Naive B cell (primary cell): ENCODE measurements around the gene MACROD1. TPM values are rescaled to one million over a fixed set of nuclear protein-coding genes. Genes with fewer than 3 reads are reported as not detected.
A peak's percentile ranks its signal among the peaks of the same experiment; 100 is the strongest.
"Not testable (repeated sequence)": the region's sequence is repeated elsewhere in the genome, so short reads cannot be mapped to it uniquely, and the experiment has no call there.

Experiments
- ATAC-seq, 2 donors: fragments of 150-1000 bp; cut with Tn5 transposase; 2 replicates each; pipeline ENCODE4 v1.10.0; 2021; ENCODE audit warnings: low read depth in 2 of 2, mild to moderate bottlenecking in 2 of 2, moderate library complexity in 2 of 2
- DNase-seq: peaks from one replicate; pipeline ENCODE4 v3.0.0; 2022
- H3K27ac Mint-ChIP-seq, 6 donors: one replicate each; pipeline ENCODE4 v1.8.0; 2020 to 2022; ENCODE audit warnings: mild to moderate bottlenecking in 6 of 6, mixed read lengths in 6 of 6, moderate library complexity in 5 of 6, inconsistent platforms in 2 of 6
- H3K27me3 Mint-ChIP-seq, 3 donors: one replicate each; pipeline ENCODE4 v1.8.0; 2021 to 2022; ENCODE audit warnings: mixed read lengths in 3 of 3, mild to moderate bottlenecking in 1 of 3
- H3K36me3 Mint-ChIP-seq, 2 donors: one replicate each; pipeline ENCODE4 v1.8.0; 2020 to 2022; ENCODE audit warnings: mixed read lengths in 2 of 2, inconsistent platforms in 1 of 2, mild to moderate bottlenecking in 1 of 2
- H3K4me1 Mint-ChIP-seq, 3 donors: one replicate each; pipeline ENCODE4 v1.8.0; 2020 to 2022; ENCODE audit warnings: mixed read lengths in 3 of 3, inconsistent platforms in 1 of 3, mild to moderate bottlenecking in 1 of 3, moderate library complexity in 1 of 3
- H3K4me3 Mint-ChIP-seq, 8 donors: one replicate each; pipeline ENCODE4 v1.8.0; 2020 to 2022; ENCODE audit warnings: mild to moderate bottlenecking in 8 of 8, mixed read lengths in 8 of 8, moderate library complexity in 8 of 8, inconsistent platforms in 2 of 8
- H3K9me3 Mint-ChIP-seq, 7 donors: one replicate each; pipeline ENCODE4 v1.8.0; 2020 to 2022; ENCODE audit warnings: mixed read lengths in 7 of 7, mild to moderate bottlenecking in 5 of 7, inconsistent platforms in 2 of 7, moderate library complexity in 1 of 7
- polyA plus RNA-seq, 6 donors: library from polyadenylated mRNA; unstranded; fragments of 300-500 nt; fragmentation: Illumina TruSeq; gene quantifications; one replicate each; pipeline ENCODE4 v1.2.3, GENCODE V29; 2021; ENCODE audit warnings: low read depth in 6 of 6

MACROD1 gene
- polyA plus RNA-seq, 6 donors from 2014 or later, result 1.5 to 7.0 (median 3.2) TPM

DNA sequence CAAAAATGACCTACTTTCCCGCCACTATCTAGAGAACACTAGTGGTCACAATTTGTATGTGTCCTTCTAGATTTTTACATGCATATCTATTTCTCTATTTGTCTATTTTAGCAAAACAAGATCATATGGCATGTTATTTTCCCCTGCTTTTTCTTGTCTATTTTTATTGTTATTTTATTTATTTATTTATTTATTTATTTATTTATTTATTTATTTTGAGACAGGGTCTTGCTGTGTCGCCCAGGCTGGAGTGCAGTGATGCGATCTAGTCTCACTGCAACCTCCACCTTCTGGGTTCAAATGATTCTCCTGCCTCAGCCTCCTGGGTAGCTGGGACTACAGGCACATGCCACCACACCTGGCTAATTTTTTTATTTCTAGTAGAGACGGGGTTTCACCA lies 202.0 kb downstream of the MACROD1 start:
- H3K4me1 Mint-ChIP-seq, ATAC-seq, DNase-seq, H3K27me3 Mint-ChIP-seq, H3K9me3 Mint-ChIP-seq, H3K27ac Mint-ChIP-seq, H3K4me3 Mint-ChIP-seq, H3K36me3 Mint-ChIP-seq: not testable (repeated sequence)

DNA sequence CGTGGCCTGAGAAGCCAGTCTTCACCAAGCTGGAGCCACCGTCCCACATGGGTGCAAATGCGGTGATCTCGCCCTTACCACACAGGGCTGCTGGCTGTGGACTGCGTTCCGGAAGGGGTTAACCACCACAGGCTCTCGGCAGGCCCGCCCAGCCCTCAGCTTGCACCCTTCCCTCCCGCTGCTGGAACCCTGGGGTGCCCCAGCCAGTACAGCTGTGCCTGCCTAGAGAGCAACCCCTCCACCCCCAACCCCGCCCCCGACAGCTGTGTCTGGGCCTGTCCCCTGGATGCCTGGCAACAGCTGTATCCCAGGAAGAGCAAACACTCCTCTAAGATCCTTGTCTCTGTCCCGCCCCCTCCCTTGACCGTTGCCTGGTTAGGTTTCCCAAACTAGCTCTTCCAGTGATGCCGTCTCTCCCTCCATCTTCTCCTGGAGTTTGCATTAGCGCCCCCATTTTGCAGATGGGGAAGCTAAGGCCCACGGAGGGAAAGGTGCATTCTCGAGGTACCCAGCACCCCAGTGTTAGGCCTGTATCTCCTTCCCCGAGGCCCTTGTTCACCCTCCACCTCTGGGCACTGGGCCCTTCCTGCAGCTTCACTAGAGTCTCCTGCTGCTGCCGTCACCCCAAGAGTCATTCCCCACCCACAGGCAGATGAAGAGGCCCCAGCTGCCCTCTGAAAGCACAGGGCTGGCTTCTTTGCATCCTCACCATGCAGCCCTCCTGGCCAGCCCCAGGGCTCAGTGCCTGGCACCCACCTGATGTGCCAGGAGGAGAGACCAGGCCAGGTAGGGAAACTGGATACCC lies 204.1 kb downstream of the MACROD1 start:
- Mint-ChIP-seq H3K36me3 (no peaks in the 10 kb centered on the region), H3K9me3 (no peaks in the 10 kb centered on the region), H3K4me3 (no peak overlapping the region), H3K4me1 (peaks cover 0 to 4% (median 0%) of the 10 kb centered on the region in 3 donors), H3K27me3 (peaks cover 0 to 6% (median 0%) of the 10 kb centered on the region in 3 donors), H3K27ac (no peak overlapping the region)
- ATAC-seq (no peak), DNase-seq (no peak)

DNA sequence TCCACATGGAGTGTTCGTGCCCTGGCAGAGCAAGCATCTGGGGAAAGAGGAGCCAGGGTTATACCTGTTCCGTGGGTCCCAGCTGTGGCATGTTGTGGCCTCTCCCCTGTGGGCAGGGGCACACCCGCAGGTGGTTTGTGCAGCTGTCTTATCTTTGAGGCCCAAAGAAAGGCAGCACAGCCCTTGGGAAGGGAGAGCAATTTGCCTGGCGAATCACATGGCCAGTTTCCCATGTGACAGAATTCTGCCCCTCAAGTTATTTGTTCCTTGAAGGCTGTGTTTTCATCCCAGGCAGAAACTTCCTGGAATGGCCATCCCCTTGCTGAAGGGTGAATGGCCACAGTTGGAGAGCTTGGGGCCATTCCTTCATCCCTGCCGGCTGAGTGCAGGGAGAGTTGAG lies 207.9 kb downstream of the MACROD1 start:
- DNase-seq (no peak), ATAC-seq (no peak)
- Mint-ChIP-seq H3K27ac (no peak overlapping the region), H3K4me3 (no peak overlapping the region), H3K9me3 (no peaks in the 10 kb centered on the region), H3K4me1 (peaks cover 0 to 4% (median 0%) of the 10 kb centered on the region in 3 donors), H3K36me3 (peaks cover 9 to 10% of the 10 kb centered on the region in 2 donors), H3K27me3 (no peaks in the 10 kb centered on the region)

DNA sequence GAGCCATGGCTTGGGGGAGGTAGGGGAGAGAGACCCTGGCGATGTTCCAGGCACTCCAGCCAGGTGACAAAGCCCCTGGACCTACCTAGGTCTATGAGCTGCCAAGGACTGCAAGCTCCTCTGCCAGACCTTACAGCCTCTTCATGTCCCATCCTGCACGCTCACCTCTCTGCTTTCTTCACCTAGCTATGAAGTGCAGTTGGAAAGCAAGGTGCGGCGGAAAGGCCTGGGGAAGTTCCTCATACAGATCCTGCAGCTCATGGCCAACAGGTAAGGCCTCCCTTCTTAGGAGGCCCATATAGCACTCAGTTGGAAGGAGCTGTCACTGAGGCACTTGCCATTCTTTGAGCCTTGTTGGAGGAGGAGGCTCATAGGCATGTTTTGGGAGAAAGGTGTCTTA lies 213.3 kb downstream of the MACROD1 start:
- Mint-ChIP-seq H3K36me3 (peaks cover 9 to 10% of the 10 kb centered on the region in 2 donors), H3K4me1 (peaks cover 6 to 11% (median 10%) of the 10 kb centered on the region in 3 donors), H3K9me3 (no peaks in the 10 kb centered on the region), H3K27ac (peak overlapping the region in 2 of 6 donors; percentile 24 to 32), H3K4me3 (no peak overlapping the region), H3K27me3 (no peaks in the 10 kb centered on the region)
- ATAC-seq (no peak), DNase-seq (no peak)

DNA sequence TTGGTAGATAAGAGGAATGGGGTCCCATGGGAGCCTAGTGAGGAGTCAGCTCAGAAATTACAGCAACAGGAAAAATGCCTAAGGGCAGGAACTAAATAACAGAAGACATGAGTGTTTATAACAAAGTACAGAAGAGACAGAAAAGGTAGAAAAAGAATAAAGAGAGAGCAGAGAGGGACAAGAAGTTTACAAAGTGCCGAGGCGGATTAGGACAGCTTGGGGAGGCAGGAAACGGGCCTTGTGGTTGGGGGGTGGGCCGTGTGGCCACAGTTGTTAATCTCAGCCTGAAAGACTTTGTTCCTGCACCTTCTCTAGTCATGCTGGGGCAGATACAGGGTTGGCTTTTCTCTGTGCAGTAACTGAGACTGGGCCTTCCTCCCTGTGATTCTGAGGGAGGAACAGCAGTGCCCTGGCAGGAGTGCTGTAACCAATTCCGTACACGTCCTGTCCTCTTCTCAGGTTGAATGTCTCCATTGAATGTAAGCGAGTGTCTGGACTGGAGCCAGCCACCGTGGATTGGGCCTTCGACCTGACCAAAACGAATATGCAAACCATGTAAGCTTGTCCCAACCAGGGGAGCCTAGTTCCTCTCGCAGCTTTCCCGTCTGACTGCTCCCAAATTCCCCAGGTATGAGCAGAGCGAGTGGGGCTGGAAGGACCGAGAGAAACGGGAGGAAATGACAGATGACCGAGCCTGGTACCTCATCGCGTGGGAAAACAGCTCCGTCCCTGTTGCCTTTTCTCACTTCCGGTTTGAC lies 214.0 kb downstream of the MACROD1 start:
- peaks cover 9 to 10% of the 10 kb centered on the region in 2 donors for H3K36me3 Mint-ChIP-seq
- H3K4me3 Mint-ChIP-seq, result peak overlapping the region in 1 of 8 donors; percentile 59
- H3K4me1 Mint-ChIP-seq, result peaks cover 6 to 11% (median 10%) of the 10 kb centered on the region in 3 donors

More for the DNA sequence above, 214.0 kb downstream of the MACROD1 start:
- Mint-ChIP-seq H3K27me3 (no peaks in the 10 kb centered on the region), H3K27ac (peak overlapping the region; percentile 24 to 87 (median 76)), H3K9me3 (no peaks in the 10 kb centered on the region)
- ATAC-seq, result no peak
- no peak for DNase-seq

Other genes starting within 250 kb of the MACROD1 start
- gene RCOR2, start 248.9 kb downstream of the MACROD1 start, polyA plus RNA-seq, result not detected
- gene NAA40, start 227.1 kb downstream of the MACROD1 start, polyA plus RNA-seq, result 10 to 100 TPM in 4 of 6 donors, 1 to 10 TPM in 2; 8.2 to 18.4 (median 11.8) TPM
- gene COX8A, start 191.5 kb downstream of the MACROD1 start, polyA plus RNA-seq, result 100 to 1,000 TPM; 244 to 345 (median 285) TPM
- gene OTUB1, start 179.7 kb downstream of the MACROD1 start, polyA plus RNA-seq, result 100 to 1,000 TPM; 101 to 151 (median 113) TPM
- not detected for gene FLRT1, start 130.2 kb downstream of the MACROD1 start, polyA plus RNA-seq
- 10 to 100 TPM; 26.3 to 92.4 (median 63.3) TPM for gene STIP1, start 20.1 kb upstream of the MACROD1 start, polyA plus RNA-seq
- gene FERMT3, start 40.6 kb upstream of the MACROD1 start, polyA plus RNA-seq, result 100 to 1,000 TPM in 5 of 6 donors, 10 to 100 TPM in 1; 98.6 to 148 (median 118) TPM
- 10 to 100 TPM; 60.7 to 97.6 (median 86.0) TPM for gene TRPT1, start 60.1 kb upstream of the MACROD1 start, polyA plus RNA-seq
- 10 to 100 TPM; 43.6 to 96.6 (median 62.6) TPM for gene NUDT22, start 60.2 kb upstream of the MACROD1 start, polyA plus RNA-seq
- gene DNAJC4, start 64.4 kb upstream of the MACROD1 start, polyA plus RNA-seq, result 10 to 100 TPM; 41.9 to 66.6 (median 50.5) TPM
- 10 to 100 TPM; 10.9 to 33.7 (median 28.1) TPM for gene VEGFB, start 68.5 kb upstream of the MACROD1 start, polyA plus RNA-seq
- 10 to 100 TPM; 65.3 to 94.8 (median 79.8) TPM for gene FKBP2, start 75.0 kb upstream of the MACROD1 start, polyA plus RNA-seq
- 10 to 100 TPM; 21.2 to 49.9 (median 40.3) TPM for gene PPP1R14B, start 80.8 kb upstream of the MACROD1 start, polyA plus RNA-seq
- gene PLCB3, start 85.4 kb upstream of the MACROD1 start, polyA plus RNA-seq, result under 1 TPM in 5 of 6 donors, not detected in 1; 0.12 to 0.55 (median 0.21) TPM
- 10 to 100 TPM; 45.5 to 72.8 (median 52.8) TPM for gene BAD, start 118.6 kb upstream of the MACROD1 start, polyA plus RNA-seq
- 10 to 100 TPM; 17.3 to 35.5 (median 21.0) TPM for gene GPR137, start 119.7 kb upstream of the MACROD1 start, polyA plus RNA-seq
- not detected for gene KCNK4, start 125.2 kb upstream of the MACROD1 start, polyA plus RNA-seq
- not detected for gene CATSPERZ, start 134.2 kb upstream of the MACROD1 start, polyA plus RNA-seq
- gene ESRRA, start 139.4 kb upstream of the MACROD1 start, polyA plus RNA-seq, result 1 to 10 TPM; 3.4 to 8.5 (median 6.5) TPM
- gene TRMT112, start 151.4 kb upstream of the MACROD1 start, polyA plus RNA-seq, result 100 to 1,000 TPM; 445 to 606 (median 521) TPM
- gene PRDX5, start 152.0 kb upstream of the MACROD1 start, polyA plus RNA-seq, result 100 to 1,000 TPM; 229 to 385 (median 248) TPM
- gene CCDC88B, start 174.1 kb upstream of the MACROD1 start, polyA plus RNA-seq, result 10 to 100 TPM in 5 of 6 donors, 1 to 10 TPM in 1; 9.3 to 73.0 (median 19.4) TPM
- 1 to 10 TPM; 1.1 to 8.3 (median 4.8) TPM for gene RPS6KA4, start 193.0 kb upstream of the MACROD1 start, polyA plus RNA-seq